HG02571 (cell line): ENCODE measurements around the gene MAP3K21.

Experiments
- ATAC-seq: cut with Tn5 transposase; IDR thresholded peaks from one replicate; pipeline ENCODE4 v1.9.1; 2021; ENCODE audit warnings: mild to moderate bottlenecking, moderate library complexity; ENCODE audit not compliant: unreplicated experiment

The MAP3K21 gene

DNA sequence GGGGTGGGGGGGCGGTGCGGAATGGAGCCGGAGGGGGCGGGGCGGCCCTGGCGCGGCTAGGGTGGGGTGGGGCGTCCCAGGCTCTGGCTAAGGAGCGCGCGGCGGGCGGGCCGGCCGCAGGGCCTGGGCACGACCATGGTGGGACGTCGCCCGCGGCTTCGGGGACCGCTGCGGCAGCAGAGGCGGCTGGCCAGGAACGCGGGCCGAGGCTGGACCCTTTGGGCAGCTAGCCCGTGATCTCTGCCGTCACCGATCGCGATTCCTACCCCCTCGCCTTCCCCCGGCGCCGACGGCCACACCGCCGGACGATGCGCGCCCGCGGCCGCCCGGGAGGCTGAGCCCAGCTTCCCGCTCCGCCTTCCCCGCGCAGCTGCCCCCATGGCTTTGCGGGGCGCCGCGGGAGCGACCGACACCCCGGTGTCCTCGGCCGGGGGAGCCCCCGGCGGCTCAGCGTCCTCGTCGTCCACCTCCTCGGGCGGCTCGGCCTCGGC is at the start of gene MAP3K21:
MAP3K21 (plus strand) TSS at position 74 of the 491 bp plus-strand sequence; CDS start at position 379, 305 bp downstream.
- ATAC-seq = peak; percentile 38

DNA sequence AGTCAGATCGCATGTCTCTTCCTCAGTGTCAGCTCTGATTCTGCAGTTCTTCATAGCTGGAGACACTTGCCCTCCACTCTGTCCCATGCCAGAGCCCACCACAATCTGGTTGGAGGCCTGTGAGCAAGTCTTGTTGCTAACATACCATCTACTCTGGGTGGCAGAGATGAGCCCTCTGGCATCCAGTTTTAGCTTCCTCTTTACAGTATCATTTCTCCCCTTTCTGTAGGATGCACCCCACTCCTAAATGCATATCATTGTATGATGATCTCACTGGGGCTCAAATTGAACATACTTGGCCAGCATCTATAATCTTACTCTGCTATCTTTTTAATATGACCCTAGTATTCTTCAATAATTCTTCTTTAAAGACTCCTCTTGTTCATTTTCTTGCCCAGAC is 48.9 kb upstream of the MAP3K21 start:
- no peak for ATAC-seq

DNA sequence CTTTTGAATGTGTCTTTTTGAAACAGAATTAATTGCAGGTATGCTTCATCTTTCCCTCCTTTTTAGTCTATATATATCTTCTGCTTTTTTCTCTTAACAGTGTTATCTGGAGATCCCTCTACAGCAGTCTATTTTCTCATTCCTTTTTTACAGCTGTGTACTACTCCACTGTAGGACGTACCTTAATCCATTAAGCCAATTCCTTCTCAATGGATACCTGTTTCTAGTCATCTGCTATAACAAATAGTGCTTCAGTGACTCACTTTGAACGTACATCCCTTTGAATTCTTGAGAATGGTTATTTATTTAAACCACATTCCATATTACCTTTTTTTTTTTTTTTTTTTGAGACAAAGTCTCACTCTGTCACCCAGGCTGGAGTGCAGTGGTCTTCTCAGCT is 47.6 kb upstream of the MAP3K21 start:
- no peak for ATAC-seq

DNA sequence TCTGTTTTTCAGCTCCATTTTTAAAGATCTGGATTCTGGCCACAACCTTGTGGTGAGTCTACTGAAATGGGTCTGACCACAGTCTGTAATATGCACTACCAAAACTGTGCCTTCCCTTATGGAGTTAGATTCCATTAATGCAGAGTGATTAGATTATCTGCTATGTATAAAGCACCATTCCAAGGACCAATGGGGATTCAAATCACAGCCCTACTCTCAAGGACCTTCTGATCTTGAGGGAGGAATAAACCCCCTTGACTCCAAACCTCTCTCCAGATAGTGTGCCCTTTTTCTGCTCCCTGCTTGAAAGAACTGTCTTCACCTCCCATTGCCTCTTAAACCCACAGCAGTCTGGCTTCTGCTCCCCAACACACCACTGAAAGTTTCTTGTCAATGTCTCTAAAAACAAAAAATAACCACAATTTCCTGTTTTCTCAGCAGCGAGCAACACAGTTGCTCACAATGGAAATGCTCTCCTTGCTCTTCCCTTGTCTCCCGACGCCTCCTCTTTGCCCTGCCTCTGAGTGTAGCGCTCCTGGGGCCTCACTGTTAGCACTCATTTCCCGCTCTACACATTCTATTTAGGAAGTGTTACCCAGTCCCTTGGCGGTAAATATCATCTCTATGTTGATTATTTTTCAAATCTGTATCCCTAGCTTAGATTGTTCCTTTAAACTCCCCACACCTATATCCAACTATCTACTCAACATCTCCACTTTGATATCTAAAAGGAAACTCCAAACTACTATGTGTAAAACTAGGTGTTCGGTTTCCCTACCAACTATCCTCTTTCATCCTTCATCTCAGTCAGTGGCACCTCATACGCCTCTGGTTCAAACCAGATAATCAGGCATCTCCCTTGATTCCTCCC is 45.6 kb upstream of the MAP3K21 start:
- peak; percentile 86 for ATAC-seq

DNA sequence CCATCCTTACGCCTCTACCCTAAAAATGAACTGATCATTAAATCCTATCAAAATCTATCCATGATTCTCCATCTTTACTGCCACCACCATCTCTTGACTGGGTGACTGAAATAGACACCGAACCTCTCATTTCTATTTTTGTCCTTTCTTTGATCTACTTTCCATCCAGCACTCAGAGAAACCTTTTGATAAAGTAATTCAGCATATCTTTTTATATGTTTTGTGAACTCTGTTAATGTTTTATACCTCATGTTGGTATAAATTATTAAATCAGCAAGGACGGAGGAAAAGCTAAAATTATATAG is 45.0 kb upstream of the MAP3K21 start:
- ATAC-seq = no peak

DNA sequence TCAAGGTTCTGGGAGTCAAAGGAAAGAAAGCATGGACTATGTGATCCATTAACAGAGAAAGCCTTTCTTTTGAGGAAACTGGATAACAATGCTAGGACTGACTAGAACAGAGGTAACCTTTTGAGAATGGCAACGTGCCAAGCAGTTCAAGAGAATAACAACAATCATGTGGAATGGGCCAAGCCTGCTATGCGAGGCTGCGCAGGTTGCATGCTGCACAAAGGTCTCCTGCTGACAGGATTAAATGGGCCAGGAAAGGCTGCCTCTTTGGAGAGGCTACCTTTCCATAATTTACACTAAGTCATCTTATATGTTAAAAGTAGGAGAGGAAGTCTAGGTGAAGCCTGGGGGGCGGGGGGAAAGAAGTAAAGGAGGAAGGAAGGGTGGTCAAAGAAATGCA is 37.8 kb upstream of the MAP3K21 start:
- ATAC-seq = no peak

DNA sequence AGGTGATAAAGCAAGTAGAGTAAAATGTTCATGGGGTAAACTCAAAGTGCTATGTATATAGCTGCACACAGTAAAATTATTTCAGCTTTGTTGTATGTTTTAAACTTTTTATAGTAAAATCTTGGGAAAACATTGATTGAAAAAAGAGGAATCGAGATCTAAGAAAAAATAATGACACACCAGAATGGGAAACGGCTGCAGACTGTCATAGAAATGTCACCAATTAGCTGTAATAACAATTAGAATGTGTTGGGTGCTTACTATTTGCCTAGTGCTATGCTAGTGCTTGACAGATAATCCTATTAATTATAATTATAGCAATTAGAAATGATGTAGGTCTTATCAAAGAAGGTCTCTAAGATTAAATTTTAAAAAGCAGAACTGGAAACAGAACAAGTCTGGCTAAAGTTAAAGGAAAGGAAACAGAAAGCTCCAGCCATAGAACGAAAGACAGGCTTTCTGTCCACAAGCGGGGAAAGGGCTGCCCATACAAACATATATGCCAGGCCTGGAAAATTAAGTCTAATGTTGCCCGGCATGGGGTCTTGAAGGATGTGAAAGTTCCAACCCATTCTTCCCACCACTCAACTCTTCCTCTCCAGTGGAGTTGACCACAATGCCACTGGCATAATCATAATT is 37.0 kb upstream of the MAP3K21 start:
- no peak for ATAC-seq

DNA sequence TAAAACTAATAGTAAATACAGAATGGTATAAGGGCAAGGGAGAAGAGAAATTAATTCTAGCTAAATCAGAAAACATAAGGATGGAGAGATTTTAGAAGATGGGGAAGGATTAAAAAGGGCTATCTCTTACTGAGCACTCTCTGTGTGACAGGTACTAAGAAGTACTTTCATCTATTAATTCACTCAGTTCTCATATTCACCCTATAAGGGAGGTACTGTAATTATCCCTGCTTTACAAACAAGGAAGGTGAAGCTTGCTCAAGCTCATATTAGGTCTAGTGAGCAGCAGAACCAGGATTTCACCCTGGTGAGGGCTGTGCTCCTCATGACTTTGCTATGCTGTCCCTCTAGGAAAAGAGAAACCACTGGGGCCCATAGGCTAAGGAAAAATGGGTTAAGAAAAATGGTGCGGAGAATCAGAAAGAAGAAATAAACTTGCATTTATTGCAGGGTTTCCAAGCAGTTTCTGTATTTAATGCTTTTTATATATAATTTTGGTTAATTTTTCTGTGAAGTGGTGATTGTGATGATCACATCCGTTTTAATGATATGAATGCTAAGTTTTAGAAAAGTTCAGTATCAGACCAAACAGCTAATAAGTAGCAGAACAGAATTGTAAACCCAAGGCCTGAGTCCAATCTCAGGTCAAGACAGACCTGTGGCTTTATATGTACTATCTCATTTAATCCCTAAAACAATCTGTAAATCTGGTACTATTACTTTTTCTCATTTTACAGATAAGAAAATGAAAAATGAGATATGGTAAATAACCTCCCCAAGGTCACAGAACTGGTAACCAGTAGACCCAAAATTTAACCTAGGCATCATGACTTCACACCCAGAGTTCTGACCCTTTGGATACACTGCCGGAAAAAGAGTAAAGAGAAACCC is 33.7 kb upstream of the MAP3K21 start:
- no peak for ATAC-seq

DNA sequence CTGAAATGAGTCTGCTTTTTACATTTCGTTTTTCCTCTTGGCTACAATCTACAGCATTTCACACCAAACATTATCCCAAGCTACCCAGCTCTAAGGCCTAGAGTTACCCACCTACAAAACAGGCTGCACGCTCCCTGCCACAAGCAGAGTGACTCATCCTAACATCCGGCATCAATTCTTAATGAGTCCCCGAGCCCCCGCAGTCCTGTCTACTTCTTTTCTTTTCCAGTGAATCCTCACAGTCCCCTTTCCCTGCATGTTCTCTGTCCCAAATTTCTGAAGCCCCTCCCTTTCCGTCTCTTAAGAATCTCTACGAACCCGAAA is 32.6 kb upstream of the MAP3K21 start:
- ATAC-seq = peak; percentile 32

DNA sequence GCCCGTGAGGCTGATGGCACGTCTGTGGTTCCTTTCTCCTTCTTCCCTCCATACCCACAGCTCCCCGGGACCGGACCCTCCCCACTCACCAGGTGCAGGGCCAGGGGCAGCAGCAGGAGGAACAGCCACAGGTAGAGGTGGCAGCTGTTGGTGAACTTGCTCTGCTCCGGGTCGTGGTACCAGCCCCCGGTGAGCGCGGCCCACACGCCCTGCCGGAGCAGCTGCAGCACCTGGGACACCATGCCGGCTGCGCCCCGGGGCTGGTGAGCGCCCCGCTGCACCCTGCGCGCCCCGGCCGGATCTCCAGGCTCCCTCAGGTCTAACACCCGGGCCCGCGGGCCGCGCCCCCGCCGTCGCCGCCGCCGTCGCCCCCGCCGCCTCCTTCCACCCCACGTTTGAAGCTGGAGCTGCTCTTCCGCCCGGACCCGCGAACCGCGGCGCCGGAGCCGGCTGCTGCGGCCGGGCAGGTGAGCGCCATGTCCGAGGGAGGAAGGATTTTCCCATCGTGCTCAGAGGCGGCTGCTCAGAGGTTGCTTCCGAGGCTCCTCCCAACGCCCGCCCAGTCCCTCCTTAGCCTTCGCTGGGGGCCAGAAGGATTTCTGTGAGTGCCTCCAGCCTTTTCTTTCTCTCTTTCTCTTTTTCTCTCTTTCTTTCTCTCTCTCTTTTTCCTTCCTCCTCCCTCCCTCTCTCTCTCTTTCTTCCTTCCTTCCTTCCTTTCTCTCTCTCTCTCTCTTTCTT is 32.1 kb upstream of the MAP3K21 start, which contains the start of gene PCNX2:
PCNX2 (minus strand) TSS at position 489 of the 738 bp plus-strand sequence; CDS start at position 242, 247 bp downstream.
- peak; percentile 95 for ATAC-seq

DNA sequence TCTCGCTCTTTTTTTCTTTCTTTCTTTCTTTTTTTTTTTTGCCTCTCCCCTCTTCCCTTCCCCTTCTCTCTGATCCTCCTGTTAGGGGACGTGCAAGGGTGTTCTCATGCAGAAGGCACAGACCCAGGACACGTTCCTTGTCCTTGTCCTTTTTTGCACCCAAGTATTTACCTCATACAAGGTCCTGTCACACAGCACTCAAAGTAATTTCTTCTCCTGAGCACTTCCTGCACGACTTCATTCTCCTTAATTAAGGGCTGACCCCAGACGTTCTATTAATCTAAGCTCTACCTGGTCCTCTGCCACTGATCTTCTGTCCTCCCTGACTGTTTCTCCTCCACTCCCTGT is 31.6 kb upstream of the MAP3K21 start:
- no peak for ATAC-seq

DNA sequence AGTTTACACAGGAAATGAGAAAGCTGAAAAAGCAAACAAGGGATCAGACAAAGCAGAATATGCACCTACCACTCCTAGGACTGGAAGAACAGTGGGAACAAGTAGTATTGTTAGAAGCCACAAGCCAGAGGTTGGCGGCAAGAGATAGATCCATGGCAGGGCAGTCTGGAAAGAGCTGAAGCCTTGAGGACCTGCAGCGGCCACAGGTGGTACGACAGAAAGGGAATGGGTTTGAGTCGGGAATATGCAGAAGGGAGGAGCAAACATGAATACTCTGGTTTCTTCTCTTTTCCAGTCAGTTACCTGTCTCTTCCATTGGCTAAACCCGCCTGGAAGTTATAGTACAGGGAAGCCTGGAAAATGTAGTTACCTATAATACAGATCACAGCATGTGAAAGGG is 28.1 kb upstream of the MAP3K21 start:
- no peak for ATAC-seq

DNA sequence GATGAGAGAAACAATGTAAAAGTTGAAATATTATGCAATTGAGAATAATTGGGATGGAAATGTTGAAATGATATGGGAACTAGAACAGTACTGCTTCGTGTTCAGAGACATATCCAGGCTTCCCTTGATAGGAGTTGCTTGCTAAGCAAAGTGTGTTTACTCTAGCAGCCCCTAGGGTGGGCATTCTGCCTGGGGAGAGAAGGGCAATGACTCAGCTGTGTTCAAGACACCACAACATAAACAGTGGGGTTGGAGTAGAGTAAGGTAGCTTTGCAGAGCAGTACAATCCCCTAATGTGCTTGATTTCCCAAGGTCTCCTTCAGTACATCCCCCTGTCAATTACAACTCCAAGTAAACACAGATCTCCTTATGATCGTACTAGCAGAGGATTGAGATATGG is 27.2 kb upstream of the MAP3K21 start:
- ATAC-seq = no peak

DNA sequence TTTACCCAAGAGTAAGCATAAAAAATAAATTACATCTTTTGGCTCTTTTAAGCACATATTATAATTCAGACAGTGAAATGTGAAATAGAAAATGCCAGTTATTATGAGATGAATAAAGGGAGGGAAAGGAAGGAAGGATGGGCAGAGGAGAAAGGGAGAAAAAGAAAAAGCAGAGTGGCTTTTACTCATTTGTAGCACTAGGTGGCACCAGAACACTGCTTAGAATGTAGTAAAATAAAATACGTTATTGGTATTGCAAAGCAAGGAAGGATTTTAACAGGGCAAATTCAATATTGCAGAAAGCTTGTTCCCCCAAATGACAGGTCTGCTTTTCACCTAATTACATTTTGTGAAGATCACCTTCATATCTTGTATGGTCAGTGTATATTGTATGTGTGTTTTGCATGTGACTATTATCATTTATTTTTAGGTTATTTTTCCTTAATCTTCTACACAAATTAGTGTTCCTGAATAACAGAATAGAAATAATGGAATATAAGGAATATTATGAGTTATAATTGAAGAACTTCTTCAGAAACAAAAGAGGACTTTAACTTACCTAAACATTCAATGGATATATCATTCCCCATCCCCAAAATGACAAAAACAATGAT is 22.9 kb upstream of the MAP3K21 start:
- no peak for ATAC-seq

DNA sequence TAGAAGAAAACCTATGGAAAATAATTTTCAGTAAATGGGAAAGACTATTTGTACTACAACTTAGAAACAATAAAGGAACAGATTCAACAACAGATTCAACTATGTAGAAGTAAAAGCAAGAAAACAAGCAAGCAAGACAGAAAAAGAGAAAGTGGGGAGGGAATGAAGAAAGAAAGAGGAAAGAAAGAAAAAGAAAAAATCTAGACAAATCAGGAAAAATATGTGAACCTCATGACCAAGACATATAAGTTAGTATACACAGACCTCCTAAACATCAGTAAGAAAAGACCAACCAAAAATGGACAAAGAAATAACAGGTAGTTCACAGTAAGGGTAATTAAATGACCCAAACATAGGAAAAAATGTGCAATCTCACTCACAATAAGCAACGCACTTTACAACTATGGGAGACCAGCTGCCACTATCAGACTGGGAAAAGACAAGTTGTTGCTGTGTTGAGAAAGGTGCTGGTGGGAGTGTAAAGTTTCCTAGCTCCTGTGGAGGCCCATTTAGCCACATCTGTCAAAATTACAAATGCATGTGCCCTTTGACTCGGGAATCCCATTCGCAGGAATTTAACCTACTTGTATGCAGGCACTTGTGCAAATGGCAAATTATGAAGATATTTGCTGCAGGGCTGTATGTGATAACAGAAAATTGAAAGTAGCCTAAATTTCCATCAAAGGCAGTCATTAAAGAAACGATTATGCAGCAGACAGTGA is 13.9 kb upstream of the MAP3K21 start:
- no peak for ATAC-seq

DNA sequence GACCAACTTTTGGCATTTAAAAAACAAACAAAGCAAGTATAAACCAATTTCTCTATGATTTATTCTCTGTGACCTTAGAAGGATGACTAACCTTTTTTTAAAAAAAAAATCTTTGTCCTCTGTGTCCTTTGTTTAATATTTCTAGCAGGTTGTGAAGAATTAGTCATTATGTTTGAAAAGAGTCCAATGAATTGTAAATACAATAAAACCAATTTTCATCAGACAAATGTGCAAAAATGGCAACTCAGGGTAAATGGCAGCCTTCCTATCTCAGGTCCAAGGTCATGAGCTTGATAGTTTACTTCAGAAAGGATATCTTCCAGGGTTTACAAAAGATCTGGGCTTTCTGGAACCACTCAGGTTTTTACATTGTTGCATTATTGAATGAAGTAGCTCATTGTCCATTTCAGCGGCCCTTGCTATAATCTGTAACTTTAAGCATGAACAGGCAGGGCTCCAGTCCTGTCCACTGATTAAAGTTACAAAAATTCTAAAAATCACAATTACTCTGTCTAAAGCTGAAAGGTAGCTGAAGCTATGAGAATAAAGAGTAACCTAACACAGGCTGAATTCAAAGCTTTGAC is 11.7 kb upstream of the MAP3K21 start:
- no peak for ATAC-seq

DNA sequence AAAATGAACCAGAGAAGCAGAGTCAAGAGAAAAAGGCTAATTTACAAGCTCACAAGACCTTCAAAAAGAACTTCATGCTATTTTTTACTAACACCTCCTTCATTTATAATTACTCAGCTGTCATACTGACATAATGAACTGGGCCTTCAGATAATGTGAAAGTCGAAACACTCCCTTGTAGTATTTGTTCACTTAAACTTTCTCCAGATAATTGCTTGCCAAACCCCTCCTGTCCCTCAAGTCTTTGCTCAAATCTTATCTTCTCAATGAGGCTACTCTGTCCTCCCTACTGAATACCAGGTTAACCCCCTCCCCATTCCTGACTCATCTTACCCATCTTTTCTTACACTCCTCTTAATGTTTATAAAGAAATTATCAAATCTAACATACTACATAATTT is 11.1 kb upstream of the MAP3K21 start:
- no peak for ATAC-seq

DNA sequence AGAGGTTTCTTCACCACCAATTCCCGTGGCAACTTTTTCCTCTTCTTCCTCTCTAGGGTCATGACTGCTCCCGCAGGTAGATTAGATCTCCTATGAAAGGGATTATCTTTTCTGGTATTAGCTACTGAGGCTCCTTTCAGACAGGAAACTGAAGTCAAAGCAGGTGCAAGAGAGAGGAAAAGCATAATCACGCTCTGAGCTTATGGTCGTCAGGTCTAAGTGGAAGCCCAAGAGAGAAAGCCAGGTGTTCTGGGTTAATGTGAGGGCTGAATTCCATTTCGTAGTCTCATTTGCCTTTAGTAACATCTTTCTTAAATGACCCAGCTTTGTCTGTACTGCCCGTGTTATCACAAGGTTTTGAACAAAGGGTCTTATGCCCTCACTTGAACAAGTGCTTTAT is 8.3 kb upstream of the MAP3K21 start:
- ATAC-seq = no peak

DNA sequence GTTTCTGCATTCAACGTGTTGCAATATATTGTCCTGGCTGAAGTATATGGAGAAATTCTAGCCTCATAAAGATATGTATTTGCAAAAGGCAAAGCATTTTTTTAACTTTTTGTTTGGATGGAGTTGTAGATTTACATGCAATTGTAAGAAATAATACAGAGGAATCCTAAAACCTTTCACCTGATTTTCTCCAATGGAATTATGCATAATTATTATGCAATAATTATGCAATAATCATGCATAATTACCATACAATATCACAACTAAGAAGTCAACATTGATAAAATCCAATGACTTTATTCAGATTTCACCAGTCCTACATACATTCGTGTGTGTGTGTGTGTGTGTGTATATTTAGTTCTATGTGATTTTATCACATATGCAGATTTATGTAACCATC is 7.5 kb upstream of the MAP3K21 start:
- ATAC-seq = no peak
